GM03348 (cell line): ENCODE results near the gene TRIM73.
"Not testable (repeated sequence)": the region's sequence is repeated elsewhere in the genome, so short reads cannot be mapped to it uniquely, and the experiment has no call there.

Source experiments
- DNase-seq: peaks from one replicate; pipeline ENCODE4 v3.0.0; 2012; ENCODE audit warnings: low spot score

The TRIM73 gene

GRCh38 chr7:75415829-75416373, 20.5 kb downstream of the TRIM73 start:
- DNase-seq, result not testable (repeated sequence)

GRCh38 chr7:75416787-75417186, 21.4 kb downstream of the TRIM73 start:
- not testable (repeated sequence) for DNase-seq

- DNase-seq, result not testable (repeated sequence)
These were observed 22.9 kb downstream of the TRIM73 start for GRCh38 chr7:75418292-75418858.

GRCh38 chr7:75419210-75419609, 23.8 kb downstream of the TRIM73 start:
- not testable (repeated sequence) for DNase-seq

GRCh38 chr7:75419693-75420092, 24.3 kb downstream of the TRIM73 start:
- not testable (repeated sequence) for DNase-seq

GRCh38 chr7:75420152-75420551, 24.7 kb downstream of the TRIM73 start:
- DNase-seq, result not testable (repeated sequence)

GRCh38 chr7:75421798-75422710, 26.6 kb downstream of the TRIM73 start:
- not testable (repeated sequence) for DNase-seq

GRCh38 chr7:75423481-75423880, 28.1 kb downstream of the TRIM73 start:
- not testable (repeated sequence) for DNase-seq

- not testable (repeated sequence) for DNase-seq
These were observed 43.6 kb downstream of the TRIM73 start for GRCh38 chr7:75439000-75439399.

GRCh38 chr7:75442101-75442464, 46.7 kb downstream of the TRIM73 start:
- DNase-seq, result not testable (repeated sequence)

GRCh38 chr7:75442465-75443111, 47.2 kb downstream of the TRIM73 start:
- not testable (repeated sequence) for DNase-seq

- not testable (repeated sequence) for DNase-seq
These were observed 54.5 kb downstream of the TRIM73 start for GRCh38 chr7:75449946-75450345.

GRCh38 chr7:75452494-75452955, 57.1 kb downstream of the TRIM73 start:
- not testable (repeated sequence) for DNase-seq
